Endodermal cell (in vitro differentiated cells): Measurements from ENCODE around the gene DCLK1. TPM values are rescaled to one million over a fixed set of nuclear protein-coding genes. Genes with fewer than 3 reads are reported as not detected.

Experiments
- DNase-seq: peaks from one replicate; pipeline ENCODE4 v3.0.0-alpha.2; 2017
- H3K27ac ChIP-seq: 2 replicates; pipeline ENCODE4 v1.5.1; 2013; ENCODE audit warnings: mild to moderate bottlenecking, low read depth, low read length, moderate library complexity
- H3K27me3 ChIP-seq: 2 replicates; pipeline ENCODE4 v1.6.1; 2013; ENCODE audit warnings: mild to moderate bottlenecking, low read length, moderate library complexity; ENCODE audit not compliant: insufficient read depth, control insufficient read depth, poor library complexity, severe bottlenecking
- H3K36me3 ChIP-seq: 2 replicates; pipeline ENCODE4 v1.7.0; 2013; ENCODE audit warnings: mild to moderate bottlenecking, low read length, moderate library complexity; ENCODE audit not compliant: control insufficient read depth, insufficient read depth
- H3K4me1 ChIP-seq: one replicate; pipeline ENCODE4 v1.7.0; 2013; ENCODE audit warnings: low read length; ENCODE audit not compliant: control insufficient read depth, insufficient read depth
- H3K4me3 ChIP-seq: 2 replicates; pipeline ENCODE4 v1.5.1; 2013; ENCODE audit warnings: mild to moderate bottlenecking, low read length, moderate library complexity
- H3K9ac ChIP-seq: 2 replicates; pipeline ENCODE4 v1.6.1; 2013; ENCODE audit warnings: mild to moderate bottlenecking, low read length, moderate library complexity; ENCODE audit not compliant: poor library complexity, severe bottlenecking; ENCODE audit errors: extremely low read depth
- H3K9me3 ChIP-seq: 2 replicates; pipeline ENCODE4 v1.6.1; 2013; ENCODE audit warnings: mild to moderate bottlenecking, low read length, moderate library complexity; ENCODE audit not compliant: control insufficient read depth
- H3K27ac Mint-ChIP-seq: 2 replicates; pipeline ENCODE4 v1.8.0; 2020; ENCODE audit warnings: mixed read lengths
- H3K27me3 Mint-ChIP-seq: 2 replicates; pipeline ENCODE4 v1.8.0; 2021; ENCODE audit warnings: mild to moderate bottlenecking, mixed read lengths; ENCODE audit not compliant: insufficient read depth
- H3K36me3 Mint-ChIP-seq: 2 replicates; pipeline ENCODE4 v1.8.0; 2020; ENCODE audit warnings: low read depth, mixed read lengths
- H3K4me1 Mint-ChIP-seq: 2 replicates; pipeline ENCODE4 v1.8.0; 2020; ENCODE audit warnings: mixed read lengths
- H3K4me3 Mint-ChIP-seq: 2 replicates; pipeline ENCODE4 v1.8.0; 2020; ENCODE audit warnings: mild to moderate bottlenecking, moderate library complexity, mixed read lengths
- H3K9me3 Mint-ChIP-seq: 2 replicates; pipeline ENCODE4 v1.8.0; 2020; ENCODE audit warnings: mild to moderate bottlenecking, mixed read lengths
- CTCF ChIP-seq: fragments of 200-600 bp; sonication (generic); conservative IDR thresholded peaks from 2 replicates; pipeline ENCODE4 v1.5.0; 2021; ENCODE audit warnings: antibody characterized with exemption, mild to moderate bottlenecking
- WGBS, 2 experiments: methylation state at CpG; one replicate each; pipeline versions ENCODE4 v1.1.5 to v1.1.7; 2013; ENCODE audit warnings: missing lambda C conversion rate in 2 of 2, mixed read lengths in 1 of 2; ENCODE audit not compliant: insufficient coverage in 1 of 2, insufficient read length in 1 of 2; 5-methylcytosine and 5-hydroxymethylcytosine counted together
- total RNA-seq, 2 donors: library from RNA; stranded (reverse); fragmentation: NEBNext Ultra II Directional in 1 of 2; extraction: Animal tissue kit (Norgen Biotek cat#: 25700) in 1 of 2; gene quantifications; 2 replicates in 1 of 2; 3 replicates in 1 of 2; pipeline ENCODE4 v1.2.1, GENCODE V29; 2021

Gene DCLK1
- total RNA-seq, 2 donors from 2014 or later = 3.0 to 32.8 TPM

GRCh38 chr13:35993686-35994085, 137.5 kb downstream of the DCLK1 start:
- H3K27ac ChIP-seq = no peak overlapping the region
- H3K9ac ChIP-seq = no peak overlapping the region
- H3K36me3 Mint-ChIP-seq = no peaks in the 10 kb centered on the region
- no peak overlapping the region for H3K4me3 ChIP-seq
- H3K9me3 ChIP-seq = no peaks in the 10 kb centered on the region
- H3K4me1 ChIP-seq = no peaks in the 10 kb centered on the region
- H3K27ac Mint-ChIP-seq = no peak overlapping the region
- 63% methylated on average over 1 of the region's 1 CpG; no CpG with 5 or more reads in 1 of the 2 experiments for WGBS, 2 experiments
- H3K27me3 Mint-ChIP-seq = no peaks in the 10 kb centered on the region
- H3K36me3 ChIP-seq = no peaks in the 10 kb centered on the region
- no peak for TF ChIP-seq CTCF
- no peak overlapping the region for H3K4me3 Mint-ChIP-seq
- no peak for DNase-seq
- H3K27me3 ChIP-seq = no peaks in the 10 kb centered on the region
- peaks cover 35% of the 10 kb centered on the region for H3K4me1 Mint-ChIP-seq
- H3K9me3 Mint-ChIP-seq = no peaks in the 10 kb centered on the region

GRCh38 chr13:35992964-35993363, 138.2 kb downstream of the DCLK1 start:
- Mint-ChIP-seq H3K9me3 (no peaks in the 10 kb centered on the region), H3K27ac (no peak overlapping the region), H3K4me1 (peaks cover 37% of the 10 kb centered on the region), H3K4me3 (no peak overlapping the region), H3K36me3 (no peaks in the 10 kb centered on the region), H3K27me3 (no peaks in the 10 kb centered on the region)
- Histone ChIP-seq H3K36me3 (no peaks in the 10 kb centered on the region), H3K9me3 (no peaks in the 10 kb centered on the region), H3K27me3 (no peaks in the 10 kb centered on the region), H3K4me3 (no peak overlapping the region), H3K9ac (no peak overlapping the region), H3K27ac (no peak overlapping the region), H3K4me1 (no peaks in the 10 kb centered on the region)
- no peak for TF ChIP-seq CTCF
- DNase-seq = no peak
- 90 to 93% methylated on average over 4 of the region's 4 CpGs for WGBS, 2 experiments

- Mint-ChIP-seq H3K4me3 (no peak overlapping the region), H3K9me3 (no peaks in the 10 kb centered on the region), H3K27me3 (no peaks in the 10 kb centered on the region), H3K36me3 (no peaks in the 10 kb centered on the region), H3K27ac (no peak overlapping the region), H3K4me1 (peaks cover 44% of the 10 kb centered on the region)
- Histone ChIP-seq H3K27ac (no peak overlapping the region), H3K27me3 (no peaks in the 10 kb centered on the region), H3K36me3 (no peaks in the 10 kb centered on the region), H3K9me3 (no peaks in the 10 kb centered on the region), H3K9ac (no peak overlapping the region), H3K4me1 (no peaks in the 10 kb centered on the region), H3K4me3 (no peak overlapping the region)
- DNase-seq = peak; percentile 75
- WGBS, 2 experiments = 91 to 100% methylated on average over 2 to 3 of the region's 3 CpGs
- peak; percentile 66 for TF ChIP-seq CTCF
Measured at GRCh38 chr13:35990196-35990595, 141.0 kb downstream of the DCLK1 start.
